ENCODE data around the gene PTPRD. TPM values are rescaled to one million over a fixed set of nuclear protein-coding genes. Genes with fewer than 3 reads are reported as not detected.

Gene PTPRD
- total and polyA plus RNA-seq, 2 experiments from 2014 or later, result 11.5 to 58.0 TPM

- no peaks in the 10 kb centered on the region for H3K4me1 Mint-ChIP-seq
- no peak overlapping the region for H3K4me3 Mint-ChIP-seq
- peaks cover 2% of the 10 kb centered on the region; the same call in 1 of the 3 replicates for H3K9me3 Mint-ChIP-seq
- no peaks in the 10 kb centered on the region for H3K36me3 Mint-ChIP-seq (ENCODE audit: low read depth)
- Histone ChIP-seq H3K27me3 (ENCODE audit: insufficient read depth) (no peaks in the 10 kb centered on the region), H3F3A (replicated peaks; ENCODE audit: low read depth) (no peaks in the 10 kb centered on the region), H3K4me2 (no peak overlapping the region), H3K27ac (ENCODE audit: low read depth) (no peak overlapping the region), H3K79me2 (replicated peaks; ENCODE audit: insufficient read depth) (no peaks in the 10 kb centered on the region), H2AFZ (no peak overlapping the region), H3K4me1 (ENCODE audit: insufficient read depth) (no peaks in the 10 kb centered on the region), H4K20me1 (replicated peaks; ENCODE audit: insufficient read depth) (no peaks in the 10 kb centered on the region), H3K36me3 (ENCODE audit: insufficient read depth) (no peaks in the 10 kb centered on the region), H3K4me3 (no peak overlapping the region), H3K9me2 (ENCODE audit: insufficient read depth) (no peaks in the 10 kb centered on the region)
- H3K27me3 Mint-ChIP-seq (ENCODE audit: insufficient read depth, low read depth, poor library complexity), result no peaks in the 10 kb centered on the region
- TF ChIP-seq CREB1 (CRISPR knock-in tag; IDR thresholded peaks at IDR 0.05; ENCODE audit: low read depth) (no peak), ZNF462 (CRISPR knock-in tag; IDR thresholded peaks at IDR 0.05) (no peak), STAT1 (IDR thresholded peaks at IDR 0.05; ENCODE audit: unreplicated experiment) (no peak), REST (IDR thresholded peaks at IDR 0.05; ENCODE audit: unreplicated experiment) (no peak), ZNF331 (CRISPR knock-in tag; IDR thresholded peaks at IDR 0.05; ENCODE audit: low read depth) (no peak), ETS1 (IDR thresholded peaks at IDR 0.05) (no peak), POLR2AphosphoS5 (IDR thresholded peaks at IDR 0.05; ENCODE audit: low read depth) (no peak)
- ATAC-seq (no peak), DNase-seq (ENCODE audit: low spot score) (no peak)
- no peak overlapping the region for H3K27ac Mint-ChIP-seq
Measured at GRCh38 chr9:9764821-9765220, 848.0 kb downstream of the PTPRD start.
